H9 (cell line): ENCODE data around the gene SCFD2. TPM values are rescaled to one million over a fixed set of nuclear protein-coding genes. Genes with fewer than 3 reads are reported as not detected.

Source experiments
- DNase-seq: peaks from one replicate; pipeline ENCODE4 v3.0.0-alpha.2; 2017
- H2AFZ ChIP-seq: one replicate; pipeline ENCODE4 v1.6.1; 2013; ENCODE audit warnings: mild to moderate bottlenecking, low read length, control low read depth, moderate library complexity
- H2AK5ac ChIP-seq: 2 replicates; pipeline ENCODE4 v1.6.1; 2013; ENCODE audit warnings: low read length, control low read depth, mixed read lengths; ENCODE audit not compliant: insufficient read length
- H2BK120ac ChIP-seq: one replicate; pipeline ENCODE4 v1.6.1; 2013; ENCODE audit warnings: low read depth, mild to moderate bottlenecking, low read length, control low read depth, inconsistent platforms; ENCODE audit not compliant: poor library complexity, severe bottlenecking
- H2BK12ac ChIP-seq: 2 replicates; pipeline ENCODE4 v1.6.1; 2013; ENCODE audit warnings: low read length, control low read depth, mixed read lengths, low read depth; ENCODE audit not compliant: insufficient read length
- H2BK15ac ChIP-seq: 2 replicates; pipeline ENCODE4 v1.6.1; 2013; ENCODE audit warnings: low read depth, low read length, control low read depth
- H2BK20ac ChIP-seq: one replicate; pipeline ENCODE4 v1.6.1; 2013; ENCODE audit warnings: low read depth, mild to moderate bottlenecking, low read length, control low read depth, inconsistent platforms; ENCODE audit not compliant: poor library complexity, severe bottlenecking
- H2BK5ac ChIP-seq: 2 replicates; pipeline ENCODE4 v1.6.1; 2013; ENCODE audit warnings: low read length, control low read depth, mixed read lengths; ENCODE audit not compliant: insufficient read length
- H3K14ac ChIP-seq: 2 replicates; pipeline ENCODE4 v1.6.1; 2013; ENCODE audit warnings: low read length, control low read depth; ENCODE audit not compliant: insufficient read depth
- H3K18ac ChIP-seq: 2 replicates; pipeline ENCODE4 v1.6.1; 2013; ENCODE audit warnings: low read depth, mild to moderate bottlenecking, mixed read lengths, low read length, control low read depth; ENCODE audit not compliant: insufficient read length
- H3K23ac ChIP-seq: 2 replicates; pipeline ENCODE4 v1.6.1; 2013; ENCODE audit warnings: low read length, control low read depth, mixed read lengths, low read depth; ENCODE audit not compliant: insufficient read length
- H3K23me2 ChIP-seq: 2 replicates; pipeline ENCODE4 v1.6.1; 2013; ENCODE audit warnings: low read depth, mild to moderate bottlenecking, mixed read lengths, low read length, control low read depth; ENCODE audit not compliant: insufficient read length, poor library complexity, severe bottlenecking
- H3K27ac ChIP-seq: 2 replicates; pipeline ENCODE4 v1.5.1; 2013; ENCODE audit warnings: low read length, control low read depth, mixed read lengths, low read depth; ENCODE audit not compliant: insufficient read length
- H3K27me3 ChIP-seq: 2 replicates; pipeline ENCODE4 v1.6.1; 2013; ENCODE audit warnings: low read length, control low read depth, inconsistent platforms; ENCODE audit not compliant: insufficient read depth
- H3K4ac ChIP-seq: 2 replicates; pipeline ENCODE4 v1.6.1; 2013; ENCODE audit warnings: low read depth, mild to moderate bottlenecking, control low read depth, inconsistent platforms, low read length, moderate library complexity
- H3K4me1 ChIP-seq: 2 replicates; pipeline ENCODE4 v1.6.1; 2013; ENCODE audit warnings: low read length, control low read depth, inconsistent platforms; ENCODE audit not compliant: insufficient read depth
- H3K4me2 ChIP-seq: 2 replicates; pipeline ENCODE4 v1.6.1; 2013; ENCODE audit warnings: low read length, control low read depth, mixed read lengths; ENCODE audit not compliant: insufficient read length, insufficient read depth
- H3K56ac ChIP-seq: 2 replicates; pipeline ENCODE4 v1.6.1; 2013; ENCODE audit warnings: low read depth, mild to moderate bottlenecking, mixed read lengths, low read length, control low read depth; ENCODE audit not compliant: insufficient read length
- H3K79me1 ChIP-seq: 2 replicates; pipeline ENCODE4 v1.6.1; 2013; ENCODE audit warnings: low read depth, mild to moderate bottlenecking, moderate library complexity, low read length, control low read depth, inconsistent platforms; ENCODE audit not compliant: insufficient read depth, poor library complexity, severe bottlenecking
- H3K79me2 ChIP-seq: 2 replicates; pipeline ENCODE4 v1.6.1; 2013; ENCODE audit warnings: low read length, control low read depth, inconsistent platforms; ENCODE audit not compliant: insufficient read depth
- H3K9ac ChIP-seq: 2 replicates; pipeline ENCODE4 v1.6.1; 2013; ENCODE audit warnings: low read length, control low read depth, mixed read lengths; ENCODE audit not compliant: insufficient read length; ENCODE audit errors: extremely low read depth
- H3K9me3 ChIP-seq: one replicate; pipeline ENCODE4 v1.6.1; 2013; ENCODE audit warnings: low read depth, low read length, inconsistent platforms; ENCODE audit not compliant: control insufficient read depth
- H3T11ph ChIP-seq: one replicate; pipeline ENCODE4 v1.6.1; 2013; ENCODE audit warnings: mild to moderate bottlenecking, low read length, control low read depth, inconsistent platforms
- H4K20me1 ChIP-seq: one replicate; pipeline ENCODE4 v1.6.1; 2013; ENCODE audit not compliant: control insufficient read depth, insufficient read length, insufficient read depth
- H4K5ac ChIP-seq: 2 replicates; pipeline ENCODE4 v1.6.1; 2013; ENCODE audit warnings: low read depth, mild to moderate bottlenecking, mixed read lengths, low read length, control low read depth; ENCODE audit not compliant: insufficient read length
- H4K8ac ChIP-seq: replicated peaks from 2 replicates; pipeline ENCODE4 v1.6.1; 2013; ENCODE audit warnings: low read length, control low read depth, mixed read lengths, low read depth; ENCODE audit not compliant: insufficient read length
- H4K91ac ChIP-seq: 2 replicates; pipeline ENCODE4 v1.6.1; 2013; ENCODE audit warnings: low read depth, mild to moderate bottlenecking, moderate library complexity, mixed read lengths, low read length, control low read depth; ENCODE audit not compliant: insufficient read length
- H3K27ac Mint-ChIP-seq, 3 experiments: 2 replicates in 2 of 3; 3 replicates in 1 of 3; pipeline ENCODE4 v1.8.0; 2020 to 2021; ENCODE audit warnings: mixed read lengths in 3 of 3, mild to moderate bottlenecking in 1 of 3, moderate library complexity in 1 of 3
- H3K27me3 Mint-ChIP-seq: 2 replicates; pipeline ENCODE4 v1.8.0; 2021; ENCODE audit warnings: low read depth, mild to moderate bottlenecking, moderate library complexity, mixed read lengths
- H3K36me3 Mint-ChIP-seq, 3 experiments: 2 replicates in 2 of 3; 3 replicates in 1 of 3; pipeline ENCODE4 v1.8.0; 2020 to 2021; ENCODE audit warnings: low read depth in 3 of 3, mixed read lengths in 3 of 3; ENCODE audit not compliant: insufficient read depth in 1 of 3
- H3K4me1 Mint-ChIP-seq, 2 experiments: 2 replicates each; pipeline ENCODE4 v1.8.0; 2020; ENCODE audit warnings: mixed read lengths in 2 of 2
- H3K4me3 Mint-ChIP-seq, 2 experiments: 2 replicates in 1 of 2; 3 replicates in 1 of 2; pipeline ENCODE4 v1.8.0; 2020 to 2021; ENCODE audit warnings: mild to moderate bottlenecking in 2 of 2, mixed read lengths in 2 of 2, moderate library complexity in 1 of 2
- H3K9me3 Mint-ChIP-seq, 2 experiments: 2 replicates in 1 of 2; 3 replicates in 1 of 2; pipeline ENCODE4 v1.8.0; 2020; ENCODE audit warnings: mild to moderate bottlenecking in 2 of 2, mixed read lengths in 2 of 2, moderate library complexity in 1 of 2
- WGBS: extraction: QIAGEN DNeasy Blood & Tissue Kit; methylation state at CpG from one replicate; pipeline ENCODE4 v1.1.7; 2013; ENCODE audit warnings: missing lambda C conversion rate, low lambda C conversion rate, mixed read lengths; ENCODE audit not compliant: insufficient read length; ENCODE audit errors: extremely low coverage; 5-methylcytosine and 5-hydroxymethylcytosine counted together
- total RNA-seq: library from RNA; stranded (reverse); gene quantifications from 2 replicates; pipeline ENCODE4 v1.2.1, GENCODE V29; 2021
- TF ChIP-seq, protein P1 (sequence below): fragments of 200-600 bp; sonication (generic); conservative IDR thresholded peaks from 3 replicates; pipeline ENCODE4 v1.8.0; 2021; ENCODE audit warnings: antibody characterized with exemption, mild to moderate bottlenecking

The SCFD2 gene
- total RNA-seq, 1 experiment from 2014 or later: 10.1 TPM

DNA sequence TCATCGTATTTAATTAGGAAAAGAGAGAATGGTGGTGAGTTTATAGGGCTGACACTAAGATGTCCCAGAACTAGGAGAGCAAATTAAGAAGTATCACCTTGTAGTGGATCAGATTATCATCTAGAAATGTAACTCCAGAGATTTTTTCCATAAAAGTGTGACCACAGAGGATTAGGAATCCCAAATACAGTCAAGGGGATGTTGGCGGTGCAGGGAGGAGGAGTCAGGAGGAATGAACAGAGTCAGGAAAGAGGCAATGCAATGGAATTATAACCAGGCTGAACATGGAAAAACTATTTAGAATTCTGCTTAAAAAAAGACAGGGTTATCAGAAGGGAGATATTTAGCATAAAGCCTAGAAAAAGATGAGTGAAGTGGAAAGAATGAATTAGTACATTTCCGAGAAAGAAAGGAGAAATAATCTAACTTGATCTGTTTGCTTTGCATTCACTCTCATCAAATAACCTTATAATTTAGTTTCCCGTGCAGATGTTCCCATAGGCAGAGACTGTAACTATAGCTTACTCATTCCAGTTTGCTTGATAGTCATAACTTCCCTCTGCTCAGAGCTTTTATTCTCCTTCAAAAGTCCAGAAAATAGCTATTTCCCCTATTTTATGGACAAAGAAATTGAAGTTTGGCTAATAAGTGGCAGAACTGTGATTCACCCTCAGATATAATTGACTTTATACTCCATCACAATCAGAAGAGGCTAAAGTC is 56.4 kb downstream of the SCFD2 start:
- Histone ChIP-seq H3K79me2 (no peaks in the 10 kb centered on the region), H2BK12ac (no peak overlapping the region), H3K18ac (no peak overlapping the region), H2AFZ (no peak overlapping the region), H2BK120ac (no peak overlapping the region), H3K27me3 (no peaks in the 10 kb centered on the region), H3K4me2 (no peak overlapping the region), H3K14ac (no peak overlapping the region), H3K23me2 (no peaks in the 10 kb centered on the region), H3K9me3 (no peaks in the 10 kb centered on the region), H3K4me1 (no peaks in the 10 kb centered on the region), H3T11ph (no peak overlapping the region), H3K4ac (no peak overlapping the region), H4K5ac (no peak overlapping the region), H2BK5ac (no peak overlapping the region), H2BK20ac (no peak overlapping the region), H3K27ac (no peak overlapping the region), H4K20me1 (no peaks in the 10 kb centered on the region), H3K23ac (no peak overlapping the region), H3K79me1 (no peaks in the 10 kb centered on the region), H2BK15ac (no peak overlapping the region), H4K91ac (no peak overlapping the region), H2AK5ac (no peak overlapping the region), H3K56ac (no peak overlapping the region), H4K8ac (no peak overlapping the region), H3K9ac (no peak overlapping the region)
- Mint-ChIP-seq H3K27me3 (no peaks in the 10 kb centered on the region), H3K36me3 (peaks cover 0 to 4% (median 1%) of the 10 kb centered on the region in 3 experiments; a peak in 4 of 7 replicates), H3K4me1 (peaks cover 0 to 3% of the 10 kb centered on the region in 2 experiments; a peak in 2 of 4 replicates), H3K27ac (no peak overlapping the region), H3K4me3 (no peak overlapping the region), H3K9me3 (peaks cover 0 to under 1% of the 10 kb centered on the region in 2 experiments; a peak in 2 of 5 replicates)
- TF ChIP-seq, protein P1, sequence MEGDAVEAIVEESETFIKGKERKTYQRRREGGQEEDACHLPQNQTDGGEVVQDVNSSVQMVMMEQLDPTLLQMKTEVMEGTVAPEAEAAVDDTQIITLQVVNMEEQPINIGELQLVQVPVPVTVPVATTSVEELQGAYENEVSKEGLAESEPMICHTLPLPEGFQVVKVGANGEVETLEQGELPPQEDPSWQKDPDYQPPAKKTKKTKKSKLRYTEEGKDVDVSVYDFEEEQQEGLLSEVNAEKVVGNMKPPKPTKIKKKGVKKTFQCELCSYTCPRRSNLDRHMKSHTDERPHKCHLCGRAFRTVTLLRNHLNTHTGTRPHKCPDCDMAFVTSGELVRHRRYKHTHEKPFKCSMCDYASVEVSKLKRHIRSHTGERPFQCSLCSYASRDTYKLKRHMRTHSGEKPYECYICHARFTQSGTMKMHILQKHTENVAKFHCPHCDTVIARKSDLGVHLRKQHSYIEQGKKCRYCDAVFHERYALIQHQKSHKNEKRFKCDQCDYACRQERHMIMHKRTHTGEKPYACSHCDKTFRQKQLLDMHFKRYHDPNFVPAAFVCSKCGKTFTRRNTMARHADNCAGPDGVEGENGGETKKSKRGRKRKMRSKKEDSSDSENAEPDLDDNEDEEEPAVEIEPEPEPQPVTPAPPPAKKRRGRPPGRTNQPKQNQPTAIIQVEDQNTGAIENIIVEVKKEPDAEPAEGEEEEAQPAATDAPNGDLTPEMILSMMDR: no peak
- WGBS: no CpG with 5 or more reads among the region's 4 CpGs
- DNase-seq: no peak
